ENCODE measurements around the gene SNCB.
"Not testable (repeated sequence)": the region's sequence is repeated elsewhere in the genome, so short reads cannot be mapped to it uniquely, and the experiment has no call there.

Gene SNCB

GRCh38 chr5:176596689-176597416 lies 33.5 kb downstream of the SNCB start:
- DNase-seq = no peak

- DNase-seq = no peak
These were observed 34.2 kb downstream of the SNCB start for GRCh38 chr5:176596069-176596644.

DNA sequence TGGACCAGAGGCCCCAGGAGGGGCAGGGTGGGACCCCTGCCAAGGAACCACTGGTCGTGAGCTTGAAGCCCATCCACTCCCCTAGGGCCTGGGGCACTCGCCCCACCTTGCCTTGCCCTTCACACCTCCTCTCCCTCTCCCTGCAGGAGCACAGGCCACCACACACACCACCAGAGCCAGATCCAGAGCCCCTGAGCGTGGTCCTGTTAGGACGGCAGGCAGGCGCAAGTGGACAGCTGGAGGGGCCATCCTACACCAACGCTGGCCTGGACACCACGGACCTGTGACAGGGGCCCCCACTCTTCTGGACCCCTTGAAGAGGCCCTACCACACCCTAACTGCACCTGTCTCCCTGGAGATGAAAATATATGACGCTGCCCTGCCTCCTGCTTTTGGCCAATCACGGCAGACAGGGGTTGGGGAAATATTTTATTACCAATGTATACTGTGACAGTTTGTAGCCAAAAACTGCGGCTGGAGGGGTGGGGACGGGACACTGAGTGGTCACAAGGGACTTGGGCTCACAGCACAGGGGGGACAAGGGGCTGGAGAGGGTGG lies 34.9 kb downstream of the SNCB start:
- no peak for DNase-seq

- no peak for DNase-seq
These were observed 35.8 kb downstream of the SNCB start for GRCh38 chr5:176594554-176594953.

- DNase-seq = no peak
These were observed 37.0 kb downstream of the SNCB start for GRCh38 chr5:176593273-176593869.

GRCh38 chr5:176592573-176592972 lies 37.8 kb downstream of the SNCB start:
- no peak for DNase-seq

DNA sequence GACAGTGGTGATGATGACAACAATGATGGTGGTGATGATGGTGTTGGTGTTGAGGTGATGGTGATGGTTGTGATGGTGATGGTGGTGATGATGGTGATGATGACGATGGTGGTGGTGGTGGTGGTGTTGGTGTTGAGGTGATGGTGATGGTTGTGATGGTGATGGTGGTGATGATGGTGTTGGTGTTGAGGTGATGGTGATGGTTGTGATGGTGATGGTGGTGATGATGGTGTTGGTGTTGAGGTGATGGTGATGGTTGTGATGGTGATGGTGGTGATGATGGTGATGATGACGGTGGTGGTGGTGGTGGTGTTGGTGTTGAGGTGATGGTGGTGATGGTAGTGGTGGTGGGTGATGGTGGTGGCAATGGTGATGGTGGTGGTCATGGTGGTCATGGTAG lies 38.7 kb downstream of the SNCB start:
- DNase-seq = not testable (repeated sequence)

DNA sequence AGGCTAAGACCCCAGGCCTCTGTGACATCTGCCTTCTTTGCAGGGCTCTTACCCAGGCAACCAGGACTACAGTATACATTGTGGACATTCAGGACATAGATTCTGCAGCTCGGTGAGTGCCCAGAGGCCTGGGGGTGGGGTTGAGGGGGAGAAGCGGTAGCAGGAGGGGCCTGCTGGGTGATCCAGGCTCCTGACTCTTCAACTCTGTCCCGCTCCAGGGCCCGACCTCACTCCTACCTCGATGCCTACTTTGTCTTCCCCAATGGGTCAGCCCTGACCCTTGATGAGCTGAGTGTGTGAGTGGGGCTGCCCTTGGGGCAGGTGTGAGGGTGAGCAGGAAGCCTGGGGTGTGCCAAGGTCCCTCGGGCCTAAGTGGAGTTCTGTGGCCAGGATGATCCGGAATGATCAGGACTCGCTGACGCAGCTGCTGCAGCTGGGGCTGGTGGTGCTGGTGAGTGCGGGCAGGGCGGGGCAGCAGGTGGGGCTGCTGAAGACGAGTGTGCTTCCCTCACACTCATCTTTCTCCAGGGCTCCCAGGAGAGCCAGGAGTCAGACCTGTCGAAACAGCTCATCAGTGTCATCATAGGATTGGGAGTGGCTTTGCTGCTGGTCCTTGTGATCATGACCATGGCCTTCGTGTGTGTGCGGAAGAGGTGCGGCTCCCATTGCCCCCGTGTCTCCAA lies 40.2 kb downstream of the SNCB start:
- peak; percentile 86 for DNase-seq

DNA sequence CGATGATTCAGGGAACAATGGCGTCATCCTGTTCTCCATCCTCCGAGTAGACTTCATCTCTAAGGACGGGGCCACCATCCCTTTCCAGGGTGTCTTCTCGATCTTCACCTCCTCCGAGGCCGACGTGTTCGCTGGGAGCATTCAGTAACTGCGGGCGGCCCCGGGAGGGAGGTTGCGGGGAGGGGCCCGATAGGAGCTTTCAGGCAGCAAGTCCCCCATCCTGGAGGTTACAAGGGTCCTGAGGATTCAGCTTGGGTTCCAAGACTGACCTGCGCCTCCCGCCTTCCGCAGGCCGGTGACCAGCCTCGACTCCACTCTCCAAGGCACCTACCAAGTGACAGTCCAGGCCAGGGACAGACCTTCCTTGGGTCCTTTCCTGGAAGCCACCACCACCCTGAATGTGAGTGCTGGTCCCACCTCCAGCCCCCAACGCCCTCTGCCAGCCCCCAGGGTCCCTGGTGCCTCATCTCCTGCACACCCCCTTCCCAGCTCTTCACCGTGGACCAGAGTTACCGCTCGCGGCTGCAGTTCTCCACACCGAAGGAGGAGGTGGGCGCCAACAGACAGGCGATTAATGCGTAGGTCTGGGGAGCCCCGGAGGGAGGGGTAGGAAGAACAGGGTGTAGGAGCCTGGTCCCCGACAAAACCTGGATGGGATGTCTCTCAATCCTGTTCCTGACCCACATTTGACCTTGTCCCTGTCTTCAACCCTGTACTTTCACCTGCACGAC lies 41.1 kb downstream of the SNCB start:
- DNase-seq = no peak

DNA sequence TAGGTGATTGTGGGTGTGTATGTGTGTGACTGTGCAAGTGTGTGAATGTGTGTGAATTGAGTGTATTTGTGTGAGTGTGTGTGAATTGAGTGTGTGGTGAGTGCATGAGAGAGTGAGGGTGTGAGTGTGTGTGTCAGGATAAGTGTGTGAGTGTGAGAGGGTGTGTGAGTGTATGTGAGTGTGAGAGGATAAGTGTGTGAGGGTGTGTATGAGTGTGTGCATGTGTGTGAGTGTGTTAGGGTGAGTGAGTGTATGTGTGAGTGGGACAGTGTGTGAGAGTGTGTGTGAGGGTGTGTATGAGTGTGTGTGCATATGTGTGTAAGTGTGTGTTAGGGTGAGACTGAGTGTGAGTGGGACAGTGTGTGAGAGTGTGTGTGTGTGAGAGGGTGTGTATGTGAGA lies 42.0 kb downstream of the SNCB start:
- DNase-seq = no peak

GRCh38 chr5:176587398-176587797 lies 42.9 kb downstream of the SNCB start:
- DNase-seq = no peak

DNA sequence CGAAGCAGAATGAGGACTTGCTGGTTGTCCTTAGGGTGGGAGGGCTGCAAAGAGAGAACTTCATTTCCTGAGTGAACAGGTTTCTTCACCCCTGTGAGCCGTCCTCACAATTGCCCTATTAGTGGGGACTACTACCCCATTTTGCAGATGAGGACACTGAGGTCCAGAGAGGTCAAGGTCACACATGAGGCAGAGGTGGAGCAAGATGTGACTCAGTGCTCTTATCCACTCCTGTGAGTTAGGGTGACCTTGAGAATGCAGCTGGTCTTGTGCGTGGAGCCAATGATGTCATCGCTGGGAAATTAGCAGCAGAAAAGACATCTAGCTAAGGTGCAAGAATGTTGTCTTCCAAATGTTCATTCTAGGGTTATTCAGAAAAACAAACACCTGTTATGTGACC lies 47.3 kb downstream of the SNCB start:
- no peak for DNase-seq

GRCh38 chr5:176581361-176581760 lies 49.0 kb downstream of the SNCB start:
- no peak for DNase-seq

DNA sequence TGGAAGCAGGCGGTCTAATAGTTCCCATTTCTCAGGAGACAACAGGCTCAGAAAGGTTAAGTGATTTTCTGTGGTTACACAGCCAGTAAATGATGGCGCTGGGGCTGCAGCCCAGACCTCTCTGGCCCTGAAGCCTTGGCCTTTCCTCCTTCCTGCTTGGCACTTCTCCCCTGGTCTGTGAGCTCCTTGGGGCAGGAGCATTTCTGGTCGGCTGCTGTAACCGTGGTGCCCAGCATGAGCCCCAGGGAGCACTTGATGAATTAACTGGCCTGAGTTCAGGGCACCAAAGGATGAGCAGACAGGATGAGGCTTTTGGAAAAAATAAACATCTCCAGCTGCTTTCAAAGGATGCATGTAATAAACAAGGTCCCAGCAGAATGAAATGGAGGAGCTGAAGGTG lies 51.0 kb downstream of the SNCB start:
- DNase-seq = no peak

DNA sequence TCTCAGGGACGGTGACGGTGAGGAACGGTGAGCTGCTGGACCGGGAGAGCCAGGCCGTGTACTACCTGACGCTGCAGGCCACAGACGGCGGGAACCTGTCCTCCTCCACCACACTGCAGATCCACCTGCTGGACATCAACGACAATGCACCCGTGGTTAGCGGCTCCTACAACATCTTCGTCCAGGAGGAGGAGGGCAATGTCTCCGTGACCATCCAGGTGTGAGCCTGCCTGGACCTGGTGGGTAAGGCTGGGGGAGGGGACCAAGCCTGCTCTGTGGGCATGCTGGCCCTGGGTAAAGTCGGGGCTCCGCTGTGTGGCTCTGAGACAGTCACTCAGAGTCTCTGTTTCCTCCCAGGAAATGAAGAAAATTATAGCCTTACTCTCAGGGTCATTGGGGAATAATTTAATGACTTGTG lies 51.9 kb downstream of the SNCB start:
- DNase-seq = peak; percentile 61

GRCh38 chr5:176577312-176578176 lies 52.8 kb downstream of the SNCB start:
- DNase-seq = no peak

- no peak for DNase-seq
These were observed 54.6 kb downstream of the SNCB start for GRCh38 chr5:176575488-176576422.

- DNase-seq = no peak
These were observed 55.3 kb downstream of the SNCB start for GRCh38 chr5:176575066-176575465.

DNA sequence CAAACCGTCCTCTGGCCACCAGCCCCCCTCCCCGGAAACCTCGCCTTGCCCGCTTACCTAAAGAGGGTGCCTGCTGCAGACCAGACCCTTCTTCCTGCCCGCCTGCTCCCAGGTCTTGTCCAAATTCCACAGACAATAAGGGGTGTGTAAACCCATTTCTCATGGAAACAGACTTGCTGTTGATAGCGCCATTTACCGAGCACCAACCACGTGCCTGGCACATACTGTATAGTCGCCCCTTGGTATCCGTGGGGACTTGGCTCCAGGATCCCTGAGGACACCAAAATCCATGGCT lies 56.1 kb downstream of the SNCB start:
- DNase-seq = no peak

- no peak for DNase-seq
These were observed 56.6 kb downstream of the SNCB start for GRCh38 chr5:176573564-176574296.

Data from NCI-H510A (cell line).